Hepatocyte (in vitro differentiated cells): Measurements from ENCODE around the gene PLCD3.

Source experiments
- CTCF ChIP-seq: fragments of 200-600 bp; sonication (generic); IDR thresholded peaks from 2 replicates; pipeline ENCODE4 v1.5.1; 2016; ENCODE audit warnings: antibody characterized with exemption, mild to moderate bottlenecking; ENCODE audit not compliant: poor library complexity
- EZH2 ChIP-seq: fragments of 200-600 bp; sonication (generic); IDR thresholded peaks from 2 replicates; pipeline ENCODE4 v1.6.1; 2016; ENCODE audit warnings: antibody characterized with exemption, mild to moderate bottlenecking, borderline replicate concordance
- EZH2phosphoT487 ChIP-seq: fragments of 200-600 bp; sonication (generic); IDR thresholded peaks from one replicate; pipeline ENCODE4 v1.6.1; 2018; ENCODE audit warnings: antibody characterized with exemption, mild to moderate bottlenecking, low read depth, moderate library complexity; ENCODE audit not compliant: unreplicated experiment, severe bottlenecking

- no peak for TF ChIP-seq CTCF
- no peak for TF ChIP-seq EZH2
- no peak for TF ChIP-seq EZH2phosphoT487
Observed at GRCh38 chr17:45123076-45123770, 9.1 kb downstream of the PLCD3 start.
